Measurements from ENCODE around the gene MSI2.

DNA sequence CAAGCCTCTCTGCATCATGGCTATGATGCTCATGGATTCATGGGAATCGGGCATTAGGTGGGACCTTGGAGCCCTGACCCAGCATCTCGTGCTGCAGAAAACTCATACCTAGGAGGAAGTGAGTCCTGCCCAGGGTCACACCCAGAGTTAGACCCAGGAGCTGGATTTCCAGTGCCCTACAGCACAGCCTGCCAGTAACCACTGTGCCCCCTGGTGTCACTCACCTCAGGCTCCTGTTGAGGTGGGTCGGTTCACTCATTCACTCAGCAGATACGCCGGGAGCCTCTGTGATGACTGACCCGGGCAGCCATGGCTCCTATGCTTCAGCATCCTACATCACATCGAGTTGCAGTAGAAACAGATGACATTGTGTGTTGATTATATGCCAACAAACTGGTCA lies 143.4 kb downstream of the MSI2 start:
- TF ChIP-seq ZNF8 (CRISPR knock-in tag; IDR thresholded peaks at IDR 0.05) (no peak), RARB (CRISPR knock-in tag; IDR thresholded peaks at IDR 0.05) (no peak), ZC3H10 (CRISPR knock-in tag; IDR thresholded peaks at IDR 0.05) (no peak), ZNF565 (CRISPR knock-in tag; conservative IDR thresholded peaks at IDR 0.05; ENCODE audit: low read depth) (no peak), ZFP30 (CRISPR knock-in tag; IDR thresholded peaks at IDR 0.05) (no peak)
